ENCODE measurements around the gene ESYT3. TPM values are rescaled to one million over a fixed set of nuclear protein-coding genes. Genes with fewer than 3 reads are reported as not detected.

ESYT3 gene
- total RNA-seq, 6 donors from 2014 or later, result 45.9 to 93.3 (median 54.6) TPM

- no peaks in the 10 kb centered on the region for H3K36me3 ChIP-seq
- H3K4me3 ChIP-seq, result no peak overlapping the region
- TF ChIP-seq POLR2AphosphoS5 (IDR thresholded peaks at IDR 0.05) (no peak), POLR2A (IDR thresholded peaks at IDR 0.05) (no peak), CTCF (IDR thresholded peaks at IDR 0.05) (no peak), EP300 (IDR thresholded peaks at IDR 0.05) (no peak)
- H3K27ac ChIP-seq, result no peak overlapping the region
- H3K27me3 ChIP-seq, result peaks cover 0 to 6% (median 2%) of the 10 kb centered on the region in 4 donors
- H3K4me1 ChIP-seq, result peaks cover 8 to 13% (median 10%) of the 10 kb centered on the region in 4 donors
- DNase-seq (no peak), ATAC-seq (ENCODE audit: low FRiP score in 2 of 2) (no peak)
- 75 to 86% methylated on average over 3 of the region's 3 CpGs for WGBS, 2 donors
- H3K9me3 ChIP-seq, result no peaks in the 10 kb centered on the region
Measured at GRCh38 chr3:138429665-138430064, 4.8 kb upstream of the ESYT3 start.

GRCh38 chr3:138432576-138433240 is 1.7 kb upstream of the ESYT3 start:
- H3K4me3 ChIP-seq, result no peak overlapping the region
- peaks cover 16 to 31% (median 20%) of the 10 kb centered on the region in 4 donors for H3K4me1 ChIP-seq
- peaks cover 0 to 6% (median 3%) of the 10 kb centered on the region in 4 donors for H3K27me3 ChIP-seq
- no peaks in the 10 kb centered on the region for H3K9me3 ChIP-seq
- no peak overlapping the region for H3K27ac ChIP-seq
- DNase-seq, result no peak
- no peak for ATAC-seq (ENCODE audit: low FRiP score in 2 of 2)
- TF ChIP-seq EP300 (IDR thresholded peaks at IDR 0.05) (no peak), POLR2A (IDR thresholded peaks at IDR 0.05) (no peak), CTCF (IDR thresholded peaks at IDR 0.05) (no peak), POLR2AphosphoS5 (IDR thresholded peaks at IDR 0.05) (no peak)
- H3K36me3 ChIP-seq, result no peaks in the 10 kb centered on the region
- WGBS, 2 donors, result 90 to 97% methylated on average over 4 of the region's 4 CpGs

GRCh38 chr3:138433892-138434275 is 532 bp upstream of the ESYT3 start:
- H3K4me3 ChIP-seq, result peak overlapping the region in 3 of 4 donors; percentile 56 to 85 (median 60)
- DNase-seq (peak in 1 of 2 donors; percentile 60), ATAC-seq (ENCODE audit: low FRiP score in 2 of 2) (no peak)
- H3K36me3 ChIP-seq, result no peaks in the 10 kb centered on the region
- H3K9me3 ChIP-seq, result no peaks in the 10 kb centered on the region
- H3K27ac ChIP-seq, result peak overlapping the region; percentile 46 to 82 (median 78)
- peaks cover 16 to 31% (median 20%) of the 10 kb centered on the region in 4 donors for H3K4me1 ChIP-seq
- WGBS, 2 donors, result 45 to 51% methylated on average over 16 of the region's 16 CpGs
- no peak for TF ChIP-seq POLR2AphosphoS5 (IDR thresholded peaks at IDR 0.05)
- TF ChIP-seq EP300 (IDR thresholded peaks at IDR 0.05), result no peak
- TF ChIP-seq CTCF (IDR thresholded peaks at IDR 0.05), result no peak
- no peak for TF ChIP-seq POLR2A (IDR thresholded peaks at IDR 0.05)
- H3K27me3 ChIP-seq, result peaks cover 0 to 6% (median 3%) of the 10 kb centered on the region in 4 donors

- no peaks in the 10 kb centered on the region for H3K9me3 ChIP-seq
- peak overlapping the region; percentile 78 to 82 (median 79) for H3K27ac ChIP-seq
- H3K4me1 ChIP-seq, result peaks cover 16 to 43% (median 29%) of the 10 kb centered on the region in 4 donors
- DNase-seq (peak in 1 of 2 donors; percentile 85), ATAC-seq (ENCODE audit: low FRiP score in 2 of 2) (peak in 1 of 2 donors; percentile 34)
- peaks cover 0 to 6% (median 3%) of the 10 kb centered on the region in 4 donors for H3K27me3 ChIP-seq
- 1 to 3% methylated on average over 21 to 37 of the region's 78 CpGs for WGBS, 2 donors
- no peaks in the 10 kb centered on the region for H3K36me3 ChIP-seq
- H3K4me3 ChIP-seq, result peak overlapping the region; percentile 56 to 85 (median 72)
- TF ChIP-seq CTCF (IDR thresholded peaks at IDR 0.05), result no peak
- TF ChIP-seq POLR2A (IDR thresholded peaks at IDR 0.05), result no peak
- TF ChIP-seq POLR2AphosphoS5 (IDR thresholded peaks at IDR 0.05), result no peak
- TF ChIP-seq EP300 (IDR thresholded peaks at IDR 0.05), result no peak
Measured at GRCh38 chr3:138434875-138435772, 708 bp downstream of the ESYT3 start.

Measured in upper lobe of left lung (tissue), 6 donors.